Endothelial cell of umbilical vein (primary cell): ENCODE results near the gene ZDHHC11B.
A peak's percentile ranks its signal among the peaks of the same experiment; 100 is the strongest.
"Not testable (repeated sequence)": the region's sequence is repeated elsewhere in the genome, so short reads cannot be mapped to it uniquely, and the experiment has no call there.

Experiments
- EZH2 ChIP-seq: IDR thresholded peaks from 2 replicates; pipeline ENCODE4 v1.6.1; 2012; ENCODE audit warnings: borderline replicate concordance, low read depth, mild to moderate bottlenecking, moderate library complexity, low read length, inconsistent platforms; ENCODE audit not compliant: severe bottlenecking
- FOS ChIP-seq: IDR thresholded peaks from 2 replicates; pipeline ENCODE4 v1.6.1; 2011; ENCODE audit warnings: mild to moderate bottlenecking, low read length, moderate library complexity, borderline replicate concordance; ENCODE audit not compliant: insufficient read depth
- GATA2 ChIP-seq: IDR thresholded peaks from 2 replicates; pipeline ENCODE4 v1.7.0; 2011; ENCODE audit warnings: low read depth, mild to moderate bottlenecking, moderate library complexity, mixed read lengths, low read length; ENCODE audit not compliant: insufficient read length, insufficient read depth
- JUN ChIP-seq: IDR thresholded peaks from 2 replicates; pipeline ENCODE4 v1.6.1; 2011; ENCODE audit warnings: borderline replicate concordance, low read depth; ENCODE audit not compliant: insufficient read length, insufficient read depth
- MAX ChIP-seq: IDR thresholded peaks from 2 replicates; pipeline ENCODE4 v1.6.1; 2011; ENCODE audit not compliant: insufficient read depth, insufficient read length
- MYC ChIP-seq: IDR thresholded peaks from one replicate; pipeline ENCODE4 v1.6.1; 2011; ENCODE audit warnings: mild to moderate bottlenecking, low read depth, low read length
- POLR2A ChIP-seq: IDR thresholded peaks from 2 replicates; pipeline ENCODE4 v1.6.1; 2012; ENCODE audit warnings: low read depth, mild to moderate bottlenecking, control low read depth, low read length
- POLR2AphosphoS5 ChIP-seq: IDR thresholded peaks from 2 replicates; pipeline ENCODE4 v1.6.1; 2012; ENCODE audit warnings: low read depth, mild to moderate bottlenecking, control low read depth, low read length, moderate library complexity; ENCODE audit not compliant: insufficient read depth
- TF ChIP-seq, protein P1 (sequence below), 2 donors: IDR thresholded peaks; 1 replicate in 1 of 2; 2 replicates in 1 of 2; pipeline ENCODE4 v1.5.1; 2011; ENCODE audit warnings: low read length in 2 of 2, mild to moderate bottlenecking in 2 of 2, moderate library complexity in 2 of 2, control low read depth in 1 of 2, inconsistent platforms in 1 of 2, low read depth in 1 of 2; ENCODE audit not compliant: insufficient read depth in 1 of 2; ENCODE audit errors: extremely low read depth in 1 of 2

GRCh38 chr5:693271-694041, 91.1 kb downstream of the ZDHHC11B start, which contains the start of gene TPPP:
- TF ChIP-seq POLR2A, POLR2AphosphoS5, JUN, MYC, FOS, GATA2, MAX: not testable (repeated sequence)
- TF ChIP-seq, protein P1, sequence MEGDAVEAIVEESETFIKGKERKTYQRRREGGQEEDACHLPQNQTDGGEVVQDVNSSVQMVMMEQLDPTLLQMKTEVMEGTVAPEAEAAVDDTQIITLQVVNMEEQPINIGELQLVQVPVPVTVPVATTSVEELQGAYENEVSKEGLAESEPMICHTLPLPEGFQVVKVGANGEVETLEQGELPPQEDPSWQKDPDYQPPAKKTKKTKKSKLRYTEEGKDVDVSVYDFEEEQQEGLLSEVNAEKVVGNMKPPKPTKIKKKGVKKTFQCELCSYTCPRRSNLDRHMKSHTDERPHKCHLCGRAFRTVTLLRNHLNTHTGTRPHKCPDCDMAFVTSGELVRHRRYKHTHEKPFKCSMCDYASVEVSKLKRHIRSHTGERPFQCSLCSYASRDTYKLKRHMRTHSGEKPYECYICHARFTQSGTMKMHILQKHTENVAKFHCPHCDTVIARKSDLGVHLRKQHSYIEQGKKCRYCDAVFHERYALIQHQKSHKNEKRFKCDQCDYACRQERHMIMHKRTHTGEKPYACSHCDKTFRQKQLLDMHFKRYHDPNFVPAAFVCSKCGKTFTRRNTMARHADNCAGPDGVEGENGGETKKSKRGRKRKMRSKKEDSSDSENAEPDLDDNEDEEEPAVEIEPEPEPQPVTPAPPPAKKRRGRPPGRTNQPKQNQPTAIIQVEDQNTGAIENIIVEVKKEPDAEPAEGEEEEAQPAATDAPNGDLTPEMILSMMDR (IDR thresholded peaks at IDR 0.05; ENCODE audit: extremely low read depth in 1 of 2, insufficient read depth in 1 of 2, low read depth in 1 of 2, low read length in 2 of 2), result not testable (repeated sequence)
- TF ChIP-seq EZH2, result peak; percentile 53
